Head of caudate nucleus (tissue), 42 donors: ENCODE results near the gene CHST3.
"Not testable (repeated sequence)": the region's sequence is repeated elsewhere in the genome, so short reads cannot be mapped to it uniquely, and the experiment has no call there.

Experiments used
- DNase-seq, 42 donors: peaks; one replicate each; pipeline versions ENCODE4 v3.0.0 to v3.0.0-alpha.2; 2020 to 2021; ENCODE audit warnings: mixed read lengths in 7 of 42
- intact Hi-C: fragments of 100-400 bp; cut with DNase I; formaldehyde crosslinking; loops from one replicate; pipeline ENCODE4 v1.15.0; 2022

The CHST3 gene

DNA sequence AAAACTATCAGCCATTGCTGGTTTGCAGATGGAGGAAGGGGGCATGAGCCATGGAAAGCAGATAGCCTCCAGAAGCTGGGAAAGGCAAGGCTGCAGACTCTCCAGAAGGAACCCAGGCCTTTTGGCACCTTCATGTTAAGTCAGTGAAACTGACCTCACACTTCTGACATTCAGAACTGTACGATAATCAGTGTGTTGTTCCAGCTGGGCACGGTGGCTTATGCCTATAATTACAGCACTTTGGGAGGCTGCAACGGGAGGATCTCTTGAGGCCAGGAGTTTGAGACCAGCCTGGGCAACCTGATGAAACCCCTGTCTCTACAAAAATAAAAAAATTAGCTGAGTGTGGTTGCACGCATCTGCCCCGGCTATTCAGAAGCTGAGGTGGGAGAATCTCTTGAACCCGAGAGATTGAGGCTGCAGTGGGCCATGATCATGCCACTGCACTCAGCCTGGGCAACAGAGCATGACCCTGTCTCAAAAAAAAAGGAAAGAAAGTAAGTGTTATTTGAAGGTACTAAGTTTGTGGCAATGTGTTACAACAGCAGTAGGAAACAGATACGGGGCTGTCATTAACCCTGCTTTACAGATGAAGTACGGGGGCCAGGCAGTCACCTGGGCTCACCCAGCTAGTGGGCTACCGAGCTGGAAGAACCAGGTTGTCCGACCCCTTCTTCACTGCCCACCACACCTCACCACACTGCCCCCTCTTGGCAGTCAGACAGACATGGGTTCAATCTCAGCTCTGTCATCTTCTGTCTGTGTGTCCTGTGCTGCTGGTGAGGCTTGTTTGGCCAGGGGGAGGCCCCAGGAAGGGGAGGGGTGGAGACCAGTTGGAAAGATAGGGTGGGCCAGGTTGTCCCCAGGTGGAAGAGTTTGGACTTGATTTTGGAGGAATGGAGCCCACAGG lies 18.3 kb downstream of the CHST3 start:
- peak in 6 of 42 donors; percentile 4 to 32 (median 10) for DNase-seq
- intact Hi-C loops, result no loop called here

DNA sequence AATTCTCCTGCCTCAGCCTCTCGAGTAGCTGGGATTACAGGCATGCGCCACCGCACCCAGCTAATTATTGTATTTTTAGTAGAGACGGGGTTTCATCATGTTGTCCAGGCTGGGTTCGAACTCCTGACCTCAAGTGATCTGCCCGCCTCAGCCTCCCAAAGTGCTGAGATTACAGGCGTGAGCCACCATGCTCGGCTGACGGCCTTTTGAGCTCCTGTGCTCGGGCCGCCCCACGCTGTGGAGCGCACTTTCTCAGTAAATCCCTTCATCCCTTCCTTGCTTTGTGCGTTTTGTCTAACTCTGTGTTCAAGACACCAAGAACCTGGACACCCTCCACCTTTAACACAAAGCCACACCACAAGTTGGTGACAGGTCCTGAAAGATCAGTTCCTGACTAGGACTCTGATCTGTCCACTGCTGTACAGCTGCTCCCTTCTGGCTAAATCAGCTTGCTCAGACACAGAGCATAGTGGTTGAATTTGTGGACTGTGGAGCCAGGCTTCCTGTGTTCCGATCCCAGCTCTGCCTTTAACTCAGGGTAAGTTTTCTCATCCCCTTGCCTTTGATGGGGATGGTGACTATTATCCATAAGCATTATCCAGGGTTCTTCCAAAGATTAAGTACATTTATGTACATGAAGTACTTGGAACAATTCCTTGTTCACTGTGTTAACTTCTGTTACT lies 20.1 kb downstream of the CHST3 start:
- intact Hi-C loops, result no loop called here
- peak in 3 of 42 donors; percentile 3 to 22 (median 5) for DNase-seq

DNA sequence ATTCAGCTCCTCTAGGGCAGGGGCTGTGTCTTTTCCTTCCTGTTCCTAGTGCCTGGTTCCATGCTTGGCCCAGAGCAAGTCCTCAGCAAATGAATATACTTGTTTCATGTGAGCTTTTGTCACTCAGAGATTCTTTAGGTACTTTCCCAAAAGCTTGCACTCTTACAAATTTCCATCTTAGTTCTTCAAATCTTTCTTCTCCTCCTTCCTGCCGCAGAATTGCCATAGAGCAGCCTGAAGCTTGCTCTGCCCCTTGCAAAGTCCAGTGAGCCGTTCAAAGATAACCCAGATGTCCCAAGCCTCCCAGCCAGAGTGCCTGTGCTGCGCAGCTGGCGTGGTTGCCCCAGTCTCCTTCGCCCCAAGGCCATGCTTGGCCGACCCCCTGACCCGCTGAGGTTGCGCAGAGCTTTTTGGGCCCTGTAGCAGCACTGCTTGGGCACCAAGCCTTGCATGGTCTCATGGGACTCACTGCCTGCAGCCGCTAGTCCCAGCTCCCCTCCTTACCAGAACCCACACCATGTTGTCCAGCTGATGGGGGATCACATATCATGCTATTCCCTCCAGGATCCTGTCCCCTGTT lies 20.7 kb downstream of the CHST3 start:
- intact Hi-C loops, result no loop called here
- peak in 5 of 42 donors; percentile 38 to 70 (median 57) for DNase-seq

DNA sequence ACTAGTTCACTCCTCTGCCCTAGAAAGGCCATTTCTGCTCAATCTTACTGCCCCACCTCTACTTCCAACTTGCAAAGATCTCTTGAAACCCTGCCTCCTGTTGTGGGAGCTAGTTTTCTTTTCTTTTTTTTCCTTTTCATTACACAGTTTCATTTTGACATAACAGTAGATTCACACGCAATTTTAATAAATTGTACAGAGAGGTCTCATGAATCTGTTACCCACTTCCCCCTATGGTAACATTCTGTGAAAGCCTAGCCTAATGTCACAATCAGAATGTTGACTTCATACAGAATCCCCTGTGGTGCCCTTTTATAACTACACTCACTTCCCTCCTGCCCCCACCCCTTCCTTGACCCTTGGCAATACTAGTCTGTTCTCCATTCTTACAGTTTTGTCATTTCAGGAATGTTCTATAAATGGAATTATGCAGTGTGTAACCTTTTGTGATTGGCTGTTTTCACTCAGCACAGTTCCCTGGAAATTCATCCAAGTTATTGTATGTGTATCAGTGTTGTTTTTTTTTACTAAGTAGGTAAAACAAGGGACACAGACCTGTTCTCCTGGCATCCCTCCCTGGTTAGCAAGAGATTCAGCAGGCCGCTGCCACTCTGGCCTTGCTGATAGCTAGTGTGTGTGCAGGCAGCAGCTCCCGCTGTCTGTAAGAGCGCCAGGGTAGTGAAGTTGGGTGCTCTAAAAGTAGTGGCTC lies 21.5 kb downstream of the CHST3 start:
- intact Hi-C loops, result no loop called here
- no peak for DNase-seq

DNA sequence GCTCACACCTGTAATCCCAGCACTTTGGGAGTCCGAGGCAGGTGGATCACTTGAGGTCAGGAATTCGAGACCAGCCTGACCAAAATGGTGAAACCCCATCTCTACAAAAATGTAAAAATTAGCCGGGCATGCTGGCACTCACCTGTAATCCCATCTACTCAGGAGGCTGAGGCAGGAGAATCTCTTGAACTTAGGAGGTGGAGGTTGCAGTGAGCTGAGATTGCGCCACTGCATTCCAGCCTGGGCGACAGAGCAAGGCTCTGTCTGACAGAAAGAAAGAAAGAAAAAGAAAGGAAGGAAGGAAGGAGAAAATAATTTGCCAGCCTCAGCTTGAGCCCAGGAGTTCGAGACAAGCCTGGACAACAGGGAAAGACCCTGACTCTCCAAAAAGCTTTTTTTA lies 24.7 kb downstream of the CHST3 start:
- DNase-seq, intact Hi-C loops: not testable (repeated sequence)

DNA sequence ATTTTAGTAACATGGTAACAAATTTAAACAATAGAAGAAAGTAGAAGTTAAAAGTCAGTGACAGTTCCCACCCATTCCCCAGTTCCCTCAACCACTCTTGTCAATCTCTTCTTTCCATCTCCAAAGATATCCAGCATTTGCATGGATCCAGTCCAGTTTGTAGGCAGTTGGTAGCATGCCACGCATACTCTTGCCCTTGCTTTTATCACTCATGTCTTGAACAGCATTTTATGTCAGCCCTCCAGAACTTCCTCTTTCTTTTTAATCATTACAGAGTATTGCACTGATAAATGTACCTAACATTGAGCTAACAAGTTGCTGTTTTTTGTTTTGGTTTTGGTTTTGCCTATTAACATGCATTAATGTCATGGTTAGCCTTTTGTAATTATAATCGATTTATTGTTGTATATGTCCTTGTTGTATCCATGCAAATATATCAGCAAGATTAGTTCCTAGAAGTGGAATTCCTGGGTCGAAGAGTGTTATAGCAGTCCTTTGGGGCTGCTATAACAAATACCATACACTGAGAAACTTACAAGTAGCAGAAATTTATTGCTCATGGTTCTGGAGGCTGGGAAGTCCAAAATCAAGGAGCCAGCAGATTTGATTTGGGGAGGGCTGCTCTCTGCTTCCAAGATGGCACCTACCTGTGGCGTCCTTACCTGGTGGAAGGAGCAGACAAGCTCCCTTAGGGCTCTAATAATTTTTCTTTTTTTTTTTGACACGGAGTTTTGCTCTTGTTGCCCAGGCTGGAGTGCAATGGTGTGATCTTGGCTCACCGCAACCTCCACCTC lies 25.7 kb downstream of the CHST3 start:
- intact Hi-C loops, result no loop called here
- no peak for DNase-seq

DNA sequence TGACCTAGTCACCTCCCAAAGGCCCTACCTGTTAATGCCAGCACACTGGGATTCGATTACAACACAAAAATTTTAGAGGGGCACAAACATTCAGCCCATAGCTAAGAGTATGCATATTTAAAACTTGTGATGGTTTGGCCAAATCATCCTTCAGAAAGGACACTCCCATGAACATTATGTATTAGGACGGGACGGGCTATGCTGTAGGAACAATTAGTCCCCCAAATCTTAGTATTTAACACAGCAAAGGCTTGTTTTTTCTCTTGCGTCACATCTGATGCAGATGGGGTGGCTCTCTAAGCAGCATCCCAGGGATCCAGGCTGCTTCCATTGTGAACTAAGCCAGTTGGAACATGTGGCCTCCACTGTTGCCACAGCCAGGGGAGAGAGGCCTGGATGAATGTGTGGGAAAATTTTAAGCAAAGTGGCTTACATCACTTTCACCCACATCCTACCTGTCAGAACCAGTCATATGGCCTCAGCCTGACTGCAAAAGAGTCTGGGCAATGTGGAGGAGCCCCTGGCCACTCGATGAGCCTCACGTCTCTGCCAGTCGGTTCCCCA lies 26.6 kb downstream of the CHST3 start:
- DNase-seq, result peak in 13 of 42 donors; percentile 44 to 80 (median 63)
- intact Hi-C loops, result no loop called here

DNA sequence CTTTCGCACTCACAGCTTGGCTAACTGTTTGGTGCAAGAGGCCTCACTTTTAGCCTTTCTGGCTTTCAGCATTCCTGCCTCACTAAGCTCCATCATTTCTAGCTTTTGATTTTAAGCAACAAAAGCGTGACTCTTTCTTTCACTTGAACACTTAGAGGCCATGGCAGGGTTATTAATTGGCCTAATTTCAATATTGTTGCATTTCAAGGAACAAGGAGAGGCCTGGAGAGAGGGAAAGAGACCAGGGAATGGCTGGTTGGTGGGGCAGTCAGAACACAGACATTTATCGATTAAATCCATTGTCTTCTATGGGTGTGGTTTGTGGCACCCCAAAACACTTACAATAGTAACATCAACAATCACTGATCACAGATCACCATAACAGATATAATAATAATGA lies 31.3 kb downstream of the CHST3 start:
- intact Hi-C loops, result no loop called here
- no peak for DNase-seq

DNA sequence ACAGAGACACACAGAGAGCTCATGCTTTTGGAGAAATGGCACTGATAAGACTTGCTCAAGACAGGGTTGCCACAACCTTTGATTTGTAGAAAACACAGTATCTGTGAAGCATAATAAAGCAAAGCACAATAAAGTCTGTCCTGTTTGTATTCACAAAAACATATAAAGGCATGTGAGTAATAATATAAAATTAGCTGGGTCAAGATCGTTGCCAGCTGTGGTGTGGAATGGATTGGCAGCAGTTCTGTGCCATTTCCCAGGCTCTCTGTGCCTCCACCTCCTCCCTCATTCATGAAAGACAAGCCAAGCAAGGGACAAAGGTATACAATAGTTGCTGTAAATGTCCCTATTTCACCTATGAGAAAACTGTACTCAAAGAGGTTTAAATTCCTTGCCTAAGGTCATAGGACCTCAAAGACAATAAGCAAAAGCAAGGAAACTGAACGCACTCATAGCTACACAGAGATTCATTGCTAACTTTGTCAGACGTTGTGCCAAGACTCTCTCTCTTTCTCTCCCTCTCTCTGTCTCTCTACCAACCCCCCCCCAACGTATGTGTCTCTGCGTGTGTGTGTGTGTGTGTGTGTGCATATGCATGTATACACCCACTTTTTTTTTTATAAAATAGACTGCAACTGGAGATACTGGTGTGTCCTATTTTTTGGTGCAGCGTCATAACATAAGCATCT lies 31.8 kb downstream of the CHST3 start:
- DNase-seq, result no peak
- intact Hi-C loops, result no loop called here

DNA sequence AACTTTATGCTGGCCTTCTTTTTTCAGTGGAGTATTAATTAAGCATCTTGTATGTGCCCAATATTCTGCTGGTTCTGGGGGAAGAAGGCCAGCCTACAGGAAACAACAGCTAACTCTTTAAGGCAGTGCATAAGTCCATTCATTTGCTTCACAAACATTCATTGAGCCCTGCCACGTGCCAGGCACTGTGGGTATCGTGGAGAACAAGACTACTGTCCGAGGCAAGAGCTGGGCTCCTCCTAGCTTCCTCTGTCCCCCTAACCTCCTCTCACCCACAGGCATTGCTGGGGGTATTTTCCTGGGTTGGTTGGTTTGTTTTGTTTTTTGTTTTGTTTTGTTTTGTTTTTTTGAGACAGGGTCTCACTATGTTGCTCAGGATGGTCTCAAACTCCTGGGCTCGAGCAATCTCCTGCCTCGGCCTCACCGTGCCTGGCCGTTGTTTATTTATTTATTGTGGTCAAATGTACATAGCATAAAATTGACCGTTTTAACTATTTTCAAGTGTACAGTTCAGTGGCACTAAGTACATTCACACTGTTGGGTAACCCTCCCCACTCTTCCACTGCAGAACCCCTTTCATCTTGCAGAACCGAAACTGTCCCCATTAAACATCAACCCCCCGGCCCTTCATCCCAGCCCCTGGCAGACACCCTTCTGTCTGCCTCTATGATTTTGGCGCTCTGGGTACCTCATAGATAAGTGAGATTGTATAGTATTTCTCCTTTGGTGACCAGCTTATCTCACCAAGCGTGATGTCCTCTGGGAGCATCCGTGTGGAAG lies 32.6 kb downstream of the CHST3 start:
- peak in 41 of 42 donors; percentile 47 to 90 (median 72) for DNase-seq
- intact Hi-C loops, result no loop called here

DNA sequence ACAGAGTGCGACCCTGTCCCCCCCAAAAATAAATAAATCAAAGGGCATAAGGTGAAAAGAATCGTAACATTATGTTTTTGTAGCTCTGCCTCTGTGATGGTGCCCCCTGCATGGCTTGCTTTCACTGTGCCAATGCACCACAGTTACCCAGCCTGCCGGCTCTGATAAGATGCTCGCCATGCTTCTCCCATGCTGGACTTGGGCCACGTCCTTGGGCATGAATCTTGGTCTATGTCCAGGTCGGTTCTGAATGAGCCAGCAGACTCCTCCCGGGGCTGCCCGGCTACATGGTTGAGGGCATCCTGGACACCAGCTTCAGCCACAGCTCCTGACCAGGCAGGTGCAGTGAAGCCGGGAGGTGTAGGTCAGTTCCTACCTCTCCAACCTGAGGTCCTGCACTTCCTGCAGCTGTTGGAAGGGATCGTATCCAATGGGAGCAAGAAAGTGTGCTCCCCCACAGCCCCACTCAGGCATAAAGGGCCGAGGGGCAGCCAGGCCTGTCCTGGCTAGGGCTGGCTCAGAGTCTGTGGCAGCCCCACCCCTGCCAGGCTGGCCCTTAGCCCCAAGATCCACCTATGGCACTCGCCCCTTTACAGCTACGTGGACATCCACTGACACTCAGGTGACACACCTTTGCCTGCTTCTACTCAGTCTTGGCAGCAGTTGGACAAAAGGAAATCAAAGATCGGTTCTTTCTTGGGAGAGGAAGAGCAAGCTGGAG lies 34.1 kb downstream of the CHST3 start:
- intact Hi-C loops, result no loop called here
- peak in 37 of 42 donors; percentile 27 to 85 (median 66) for DNase-seq

DNA sequence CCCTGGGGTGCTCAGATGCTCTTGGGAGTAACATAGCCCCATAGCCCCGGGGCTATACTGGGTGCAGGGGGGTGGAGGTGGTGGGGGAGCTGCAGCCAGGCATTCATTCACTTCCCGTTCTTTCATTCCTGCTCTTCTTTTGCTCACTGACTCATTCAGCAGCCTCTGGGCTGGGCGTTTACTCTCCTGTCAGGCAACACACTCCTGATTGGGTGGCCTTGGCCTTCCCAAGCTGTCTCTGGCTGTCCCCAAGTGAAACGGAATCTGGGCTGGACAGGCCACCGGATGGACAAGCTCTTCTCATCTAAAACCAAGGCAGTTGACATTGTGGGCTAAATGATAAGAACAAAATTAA lies 34.6 kb downstream of the CHST3 start:
- DNase-seq, result peak in 4 of 42 donors; percentile 56 to 72 (median 62)
- intact Hi-C loops, result no loop called here

DNA sequence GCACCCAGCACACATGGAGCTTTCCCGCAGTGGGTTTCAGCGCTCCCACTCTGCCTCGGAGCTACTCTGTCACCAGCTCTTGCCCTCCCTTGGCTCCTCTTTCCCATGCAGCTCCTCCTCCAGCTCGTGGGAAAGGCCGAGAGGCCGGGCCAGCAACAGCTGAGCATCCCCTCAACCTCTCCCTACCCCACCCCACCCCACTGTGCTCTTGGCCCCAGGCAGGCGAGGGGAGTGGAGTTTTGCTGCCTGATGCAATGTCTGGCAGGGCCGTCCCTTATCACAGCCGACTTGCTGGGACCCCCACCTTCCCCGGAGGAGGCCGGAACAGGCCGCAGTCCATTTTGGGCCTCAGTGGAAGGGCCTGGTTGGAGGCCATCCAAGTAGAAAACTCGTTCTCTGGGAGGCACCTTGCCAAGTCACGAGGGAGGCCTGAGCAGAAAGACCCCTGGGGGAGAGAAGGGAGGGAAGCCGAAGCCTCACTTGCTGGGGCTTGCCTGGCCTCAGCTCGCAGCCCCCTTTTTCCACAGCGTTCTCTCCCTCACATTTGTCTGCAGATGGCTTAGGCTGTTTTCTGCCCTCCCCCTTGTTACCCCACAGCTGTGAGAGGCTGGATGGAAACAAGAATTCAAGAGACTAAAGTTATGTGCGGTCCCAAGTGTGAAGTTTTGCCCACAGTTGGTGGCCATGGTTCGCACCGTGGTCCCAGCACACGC lies 35.3 kb downstream of the CHST3 start:
- intact Hi-C loops, result no loop called here
- peak in 41 of 42 donors; percentile 60 to 92 (median 82) for DNase-seq

DNA sequence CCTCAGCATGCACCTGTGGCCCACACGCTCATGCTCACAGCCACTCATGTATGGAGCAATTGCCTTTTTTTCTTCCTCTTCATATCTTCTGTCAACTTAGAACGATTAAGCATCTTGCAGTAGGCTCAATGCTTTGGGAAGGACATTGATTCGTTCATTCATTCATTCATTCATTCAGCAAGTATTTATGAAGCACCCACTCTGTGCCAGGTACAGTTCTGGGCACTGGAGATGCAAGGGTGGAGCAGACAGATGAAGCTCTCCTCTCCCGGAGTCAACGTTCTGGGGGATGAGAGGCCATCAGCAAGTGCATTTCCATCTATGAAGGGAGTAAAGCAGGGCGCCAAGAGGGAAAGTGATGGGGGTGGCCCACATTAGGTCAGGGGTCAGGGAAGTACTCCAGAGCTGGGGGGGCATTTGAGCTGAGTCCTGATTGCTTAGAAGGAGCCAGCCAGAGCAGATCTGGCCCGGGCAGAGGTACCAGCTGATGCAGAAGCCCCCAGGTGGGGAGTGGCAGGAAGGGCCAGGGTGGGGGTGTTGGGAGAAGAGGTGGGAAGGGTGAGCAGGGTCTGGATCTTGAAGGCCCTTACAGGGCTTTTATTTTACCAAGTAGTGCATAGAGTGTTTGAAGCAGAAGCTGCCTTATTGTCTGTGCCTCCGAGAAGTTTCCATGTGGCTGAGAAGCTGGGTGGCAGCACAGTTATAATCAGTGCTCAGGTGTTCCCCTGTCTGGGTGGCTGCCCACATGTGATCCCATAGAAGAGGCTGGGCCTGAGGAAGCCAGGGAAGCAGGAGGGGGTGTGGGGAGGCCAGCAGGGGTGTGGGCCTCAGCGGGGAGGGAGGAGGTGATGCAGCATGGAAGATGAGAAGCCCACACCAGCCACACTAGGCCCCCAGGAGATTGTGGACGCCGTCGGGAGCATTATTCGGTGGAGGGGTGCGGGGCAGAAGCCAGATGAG lies 36.2 kb downstream of the CHST3 start:
- no peak for DNase-seq
- intact Hi-C loops, result no loop called here

DNA sequence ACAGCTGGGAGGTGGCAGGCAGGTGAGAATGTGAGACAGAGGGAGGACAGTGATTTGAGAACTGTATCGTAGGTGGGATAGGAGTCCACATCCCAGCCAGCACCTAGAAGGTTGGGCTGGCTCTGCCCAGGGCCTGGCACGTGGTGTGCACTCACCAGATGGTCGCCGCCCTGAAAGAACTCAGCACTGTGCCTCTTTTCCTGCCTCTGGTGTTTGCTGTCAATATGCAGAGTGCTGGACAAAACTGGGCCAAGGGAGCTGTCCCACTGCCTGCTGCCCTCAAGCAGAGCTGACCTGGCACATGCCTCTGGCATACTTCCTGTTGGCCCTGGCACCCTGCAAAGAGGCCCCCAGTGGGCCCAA lies 36.8 kb downstream of the CHST3 start:
- DNase-seq, result peak in 8 of 42 donors; percentile 32 to 67 (median 48)
- intact Hi-C loops, result no loop called here
